Adrenal gland (tissue), 12 donors: Measurements from ENCODE around the gene ZNF281. TPM values are rescaled to one million over a fixed set of nuclear protein-coding genes. Genes with fewer than 3 reads are reported as not detected.

ENCODE experiments used
- DNase-seq, 7 donors: peaks; one replicate each; pipeline ENCODE4 v3.0.0-alpha.2; 2019 to 2020
- H3K27ac ChIP-seq, 5 donors: fragments of 200-600 bp; sonication (generic) in 4 of 5; 1 replicate in 3 of 5; 2 replicates in 2 of 5; pipeline versions ENCODE4 v1.5.1 to v1.8.0; 2016 to 2020; ENCODE audit warnings: mild to moderate bottlenecking in 1 of 5
- H3K27me3 ChIP-seq: fragments of 200-600 bp; 2 replicates; pipeline ENCODE4 v1.8.0; 2021
- H3K36me3 ChIP-seq, 2 donors: fragments of 200-600 bp; replicated peaks in 1 of 2; 1 replicate in 1 of 2; 2 replicates in 1 of 2; pipeline versions ENCODE4 v1.5.1 to v1.8.0; 2018 to 2022
- H3K4me1 ChIP-seq, 2 donors: fragments of 200-600 bp; replicated peaks in 1 of 2; 1 replicate in 1 of 2; 2 replicates in 1 of 2; pipeline versions ENCODE4 v1.5.1 to v1.8.0; 2018 to 2021
- H3K4me3 ChIP-seq, 4 donors: fragments of 200-600 bp; sonication (generic) in 3 of 4; one replicate each; pipeline ENCODE4 v1.5.1; 2016 to 2018
- H3K9me3 ChIP-seq, 3 donors: fragments of 200-600 bp; sonication (generic) in 1 of 3; replicated peaks in 1 of 3; 1 replicate in 2 of 3; 2 replicates in 1 of 3; pipeline versions ENCODE4 v1.5.1 to v1.8.0; 2016 to 2021
- CTCF ChIP-seq, 6 experiments: fragments of 450-650 bp in 4 of 6; fragments of 200-600 bp in 2 of 6; sonication (generic) in 1 of 6; IDR thresholded peaks; 1 replicate in 5 of 6; 2 replicates in 1 of 6; pipeline versions ENCODE4 v1.5.1 to v1.8.0; 2016 to 2021; ENCODE audit warnings: antibody characterized with exemption in 6 of 6, mild to moderate bottlenecking in 2 of 6, moderate library complexity in 1 of 6
- POLR2A ChIP-seq, 2 donors: fragments of 450-650 bp; IDR thresholded peaks; one replicate each; pipeline ENCODE4 v1.6.1; 2017; ENCODE audit warnings: antibody characterized with exemption in 2 of 2, mild to moderate bottlenecking in 2 of 2, moderate library complexity in 1 of 2
- WGBS, 4 donors: extraction: QIAGEN DNeasy Blood & Tissue Kit in 2 of 4; methylation state at CpG; one replicate each; pipeline versions ENCODE4 v1.1.5 to v1.1.7; 2013 to 2017; 5-methylcytosine and 5-hydroxymethylcytosine counted together
- intact Hi-C, 2 donors: fragments of 100-400 bp; cut with DNase I; formaldehyde crosslinking; loops; one replicate each; pipeline versions ENCODE4 v1.14.1 to v1.15.0; 2022 to 2023
- polyA plus RNA-seq, 3 donors: library from polyadenylated mRNA; stranded (reverse); fragments of 200-250 nt in 2 of 3; fragments of 350-450 nt in 1 of 3; fragmentation: Illumina TruSeq in 1 of 3; extraction: RNeasy Lipid Tissue Mini Kit (QIAGEN cat#74804) in 1 of 3; gene quantifications; one replicate each; pipeline ENCODE4 v1.2.3, GENCODE V29; 2013 to 2014
- total RNA-seq, 9 donors: library from RNA; depleted of rRNA in 4 of 9; stranded (reverse); fragments of >200 nt in 4 of 9; fragments of 120-200 nt in 1 of 9; fragmentation: NEBNext Ultra II Directional in 1 of 9; extraction: Animal tissue kit (Norgen Biotek cat#: 25700) in 1 of 9; gene quantifications; one replicate each; pipeline versions ENCODE4 v1.1.0 to v1.2.4, GENCODE V29; 2013 to 2023
- donor health status: healthy with polysubstance abuse.
- donor health status: Bipolar disorder and iron deficiency.
- donor health status: DM: yes; HTN: yes; CAD: no.
- donor health status: DM: no; HTN: no; CAD: no.
- donor health status: DM: no; HTN: no; CAD: no.
- donor health status: DM: yes; HTN: yes; CAD: no.

The ZNF281 gene
- total and polyA plus RNA-seq, 12 donors: 2.2 to 11.6 (median 8.4) TPM

- DNase-seq: no peak
- 67 to 82% (median 69%) methylated on average over 5 of the region's 5 CpGs for WGBS, 4 donors
- Histone ChIP-seq H3K27ac (no peak overlapping the region), H3K4me3 (no peak overlapping the region), H3K27me3 (no peaks in the 10 kb centered on the region), H3K4me1 (no peaks in the 10 kb centered on the region), H3K9me3 (no peaks in the 10 kb centered on the region), H3K36me3 (no peaks in the 10 kb centered on the region)
- TF ChIP-seq POLR2A (IDR thresholded peaks at IDR 0.05): no peak
- intact Hi-C loops: no loop called here
These were observed 36.0 kb downstream of the ZNF281 start for GRCh38 chr1:200373811-200374231.

- intact Hi-C loops: no loop called here
- Histone ChIP-seq H3K36me3 (no peaks in the 10 kb centered on the region), H3K9me3 (no peaks in the 10 kb centered on the region), H3K4me3 (no peak overlapping the region), H3K27ac (no peak overlapping the region), H3K27me3 (no peaks in the 10 kb centered on the region), H3K4me1 (no peaks in the 10 kb centered on the region)
- WGBS, 4 donors: 64 to 87% (median 76%) methylated on average over 2 of the region's 2 CpGs
- TF ChIP-seq CTCF (IDR thresholded peaks at IDR 0.05) (no peak), POLR2A (IDR thresholded peaks at IDR 0.05) (no peak)
- DNase-seq: no peak
These were observed 37.0 kb downstream of the ZNF281 start for GRCh38 chr1:200372885-200373181.

- H3K4me1 ChIP-seq: no peaks in the 10 kb centered on the region
- no peaks in the 10 kb centered on the region for H3K27me3 ChIP-seq
- H3K4me3 ChIP-seq: no peak overlapping the region
- intact Hi-C loops: no loop called here
- no peaks in the 10 kb centered on the region for H3K9me3 ChIP-seq
- no peak overlapping the region for H3K27ac ChIP-seq
- 73 to 86% (median 79%) methylated on average over 3 of the region's 3 CpGs for WGBS, 4 donors
- TF ChIP-seq POLR2A (IDR thresholded peaks at IDR 0.05) (no peak), CTCF (IDR thresholded peaks at IDR 0.05) (no peak)
- H3K36me3 ChIP-seq: no peaks in the 10 kb centered on the region
- no peak for DNase-seq
These were observed 37.5 kb downstream of the ZNF281 start for GRCh38 chr1:200372095-200372884.

- WGBS, 4 donors: 82 to 89% (median 88%) methylated on average over 2 of the region's 2 CpGs
- Histone ChIP-seq H3K36me3 (no peaks in the 10 kb centered on the region), H3K4me1 (no peaks in the 10 kb centered on the region), H3K9me3 (no peaks in the 10 kb centered on the region), H3K4me3 (no peak overlapping the region), H3K27ac (no peak overlapping the region), H3K27me3 (no peaks in the 10 kb centered on the region)
- no peak for TF ChIP-seq POLR2A (IDR thresholded peaks at IDR 0.05)
- no peak for TF ChIP-seq CTCF (IDR thresholded peaks at IDR 0.05)
- no peak for DNase-seq
- intact Hi-C loops: no loop called here
These were observed 40.1 kb downstream of the ZNF281 start for GRCh38 chr1:200369706-200370105.

GRCh38 chr1:200369131-200369530 is 40.7 kb downstream of the ZNF281 start:
- no peak for DNase-seq
- Histone ChIP-seq H3K27ac (no peak overlapping the region), H3K36me3 (no peaks in the 10 kb centered on the region), H3K4me1 (no peaks in the 10 kb centered on the region), H3K9me3 (no peaks in the 10 kb centered on the region), H3K4me3 (no peak overlapping the region), H3K27me3 (no peaks in the 10 kb centered on the region)
- 88 to 98% (median 91%) methylated on average over 3 to 4 of the region's 4 CpGs for WGBS, 4 donors
- TF ChIP-seq POLR2A (IDR thresholded peaks at IDR 0.05) (no peak), CTCF (IDR thresholded peaks at IDR 0.05) (no peak)
- intact Hi-C loops: no loop called here
